ENCODE data around the gene SEC22C.
A peak's percentile ranks its signal among the peaks of the same experiment; 100 is the strongest.

The SEC22C gene

DNA sequence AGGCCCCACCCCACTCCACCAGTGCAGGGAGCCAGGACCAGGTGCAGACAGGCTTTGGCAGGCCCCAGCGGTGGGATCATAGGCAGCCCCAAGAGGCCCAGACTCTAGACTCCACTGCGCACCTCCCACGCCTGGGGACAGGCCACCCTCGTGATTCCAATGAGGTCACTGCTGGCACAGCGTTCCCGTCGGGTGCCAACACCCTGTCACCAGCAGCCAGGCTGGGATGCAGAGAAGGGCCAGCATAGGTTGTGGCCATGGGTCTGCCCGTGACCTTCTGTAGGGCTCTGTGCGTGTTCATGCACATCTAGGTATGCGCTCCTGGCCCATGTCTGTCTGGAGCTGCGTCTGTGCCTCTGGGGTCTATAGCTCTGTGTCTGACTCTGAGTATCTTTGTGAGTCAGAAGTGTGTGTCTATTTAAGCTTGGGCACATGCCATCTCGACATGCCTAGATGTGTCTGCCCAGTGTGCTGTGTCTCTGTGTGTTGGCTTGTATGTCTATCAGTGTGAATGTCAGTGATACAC lies 66.3 kb downstream of the SEC22C start:
- peak; percentile 99 for DNase-seq (ENCODE audit: low read depth)
- TF ChIP-seq CTCF (IDR thresholded peaks at IDR 0.05; ENCODE audit: insufficient read depth, low read depth, low read length, missing control alignments): no peak
- H3K4me3 ChIP-seq (ENCODE audit: low read length): no peak overlapping the region

DNA sequence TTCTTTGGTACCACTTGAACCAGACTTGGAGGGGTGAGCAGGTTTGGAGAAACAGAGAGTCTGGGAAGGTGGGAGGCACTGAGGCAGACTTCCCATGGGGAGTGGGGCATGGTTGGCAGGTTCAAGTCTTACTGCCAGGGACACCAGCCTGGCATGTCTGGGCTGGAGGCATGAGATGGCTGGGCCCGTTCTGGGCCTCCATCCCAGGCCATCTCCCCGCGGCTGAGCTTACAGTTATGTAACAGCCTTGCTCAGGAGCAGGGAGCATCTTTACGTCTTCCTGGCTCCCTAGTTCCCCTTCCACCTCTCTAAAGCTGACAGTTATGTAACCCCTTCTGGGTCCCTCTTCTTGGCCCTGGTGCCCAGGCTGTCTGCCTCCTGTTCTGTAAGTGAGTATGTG lies 66.9 kb downstream of the SEC22C start:
- no peak for DNase-seq (ENCODE audit: low read depth)
- TF ChIP-seq CTCF (IDR thresholded peaks at IDR 0.05; ENCODE audit: insufficient read depth, low read depth, low read length, missing control alignments): no peak
- H3K4me3 ChIP-seq (ENCODE audit: low read length): no peak overlapping the region

- TF ChIP-seq CTCF (IDR thresholded peaks at IDR 0.05; ENCODE audit: insufficient read depth, low read depth, low read length, missing control alignments): no peak
- no peak overlapping the region for H3K4me3 ChIP-seq (ENCODE audit: low read length)
- DNase-seq (ENCODE audit: low read depth): no peak
Observed at GRCh38 chr3:42513521-42513920, 68.2 kb downstream of the SEC22C start.

GRCh38 chr3:42513121-42513520 lies 68.6 kb downstream of the SEC22C start:
- TF ChIP-seq CTCF (IDR thresholded peaks at IDR 0.05; ENCODE audit: insufficient read depth, low read depth, low read length, missing control alignments): no peak
- no peak overlapping the region for H3K4me3 ChIP-seq (ENCODE audit: low read length)
- DNase-seq (ENCODE audit: low read depth): no peak

- TF ChIP-seq CTCF (IDR thresholded peaks at IDR 0.05; ENCODE audit: insufficient read depth, low read depth, low read length, missing control alignments): no peak
Observed at GRCh38 chr3:42511736-42512135, 70.0 kb downstream of the SEC22C start.

DNA sequence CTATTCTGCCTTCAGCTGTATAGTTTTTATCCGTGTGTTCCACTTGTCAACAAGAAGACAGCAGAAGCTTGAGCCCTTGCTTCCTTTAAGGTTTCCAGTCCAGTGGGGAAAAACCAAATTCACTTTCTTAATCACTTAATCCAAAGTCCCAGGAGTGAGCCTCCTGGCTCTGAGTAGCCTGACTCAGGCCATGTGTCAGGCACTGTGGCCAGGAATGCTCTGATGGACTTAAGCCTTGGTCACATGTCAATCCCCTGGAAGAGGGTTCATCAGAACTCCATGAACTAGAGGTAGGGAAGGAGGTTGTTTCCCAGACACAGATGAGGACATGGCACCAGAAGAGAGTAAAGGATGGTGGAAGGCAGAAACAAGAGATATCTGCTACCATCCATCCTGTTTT lies 70.6 kb downstream of the SEC22C start:
- TF ChIP-seq CTCF (IDR thresholded peaks at IDR 0.05; ENCODE audit: insufficient read depth, low read depth, low read length, missing control alignments): no peak
- DNase-seq (ENCODE audit: low read depth): no peak
- no peak overlapping the region for H3K4me3 ChIP-seq (ENCODE audit: low read length)

More at GRCh38 chr3:42511736-42512135, 70.0 kb downstream of the SEC22C start:
- H3K4me3 ChIP-seq (ENCODE audit: low read length): no peak overlapping the region
- DNase-seq (ENCODE audit: low read depth): no peak

- no peak overlapping the region for H3K4me3 ChIP-seq (ENCODE audit: low read length)
- DNase-seq (ENCODE audit: low read depth): no peak
- TF ChIP-seq CTCF (IDR thresholded peaks at IDR 0.05; ENCODE audit: insufficient read depth, low read depth, low read length, missing control alignments): no peak
Observed at GRCh38 chr3:42510325-42510724, 71.4 kb downstream of the SEC22C start.
